ENCODE data around the gene CIC. TPM values are rescaled to one million over a fixed set of nuclear protein-coding genes. Genes with fewer than 3 reads are reported as not detected.

The CIC gene
- total RNA-seq, 2 experiments from 2014 or later, result 84.4 to 92.2 TPM

- peaks cover 10% of the 10 kb centered on the region for H3K4me1 Mint-ChIP-seq
- peaks cover 30% of the 10 kb centered on the region for H3K36me3 Mint-ChIP-seq
- H3K27me3 Mint-ChIP-seq, result no peaks in the 10 kb centered on the region
- DNase-seq, result no peak
- POLR2A ChIA-PET, result interaction anchor here (0.7 to 1.3 kb wide), 3 partner anchors 8 to 441 kb away, joined by 3 read pairs; partner anchors contain the start of gene ZNF526
- H3K4me3 Mint-ChIP-seq, result no peak overlapping the region
- no peak for ATAC-seq (ENCODE audit: low read depth)
- no peaks in the 10 kb centered on the region for H3K9me3 Mint-ChIP-seq
- H3K27ac Mint-ChIP-seq, result no peak overlapping the region
Observed at GRCh38 chr19:42233106-42233505, 35.9 kb upstream of the CIC start.

- DNase-seq (no peak), ATAC-seq (ENCODE audit: low read depth) (no peak)
- Mint-ChIP-seq H3K4me3 (no peak overlapping the region), H3K9me3 (no peaks in the 10 kb centered on the region), H3K27ac (no peak overlapping the region), H3K4me1 (peaks cover 8% of the 10 kb centered on the region), H3K36me3 (peaks cover 30% of the 10 kb centered on the region), H3K27me3 (no peaks in the 10 kb centered on the region)
- POLR2A ChIA-PET, result interaction anchor here (1.1 to 1.4 kb wide), 2 partner anchors 14 to 17 kb away, joined by 3 to 6 read pairs; no protein-coding TSS in a partner anchor
Observed at GRCh38 chr19:42233678-42234292, 35.3 kb upstream of the CIC start.

GRCh38 chr19:42234364-42234763, 34.7 kb upstream of the CIC start:
- H3K27ac Mint-ChIP-seq, result no peak overlapping the region
- no peaks in the 10 kb centered on the region for H3K9me3 Mint-ChIP-seq
- POLR2A ChIA-PET, result interaction anchor here (0.5 to 1.4 kb wide), 3 partner anchors 15 to 87 kb away, joined by 3 to 6 read pairs (median 3); no protein-coding TSS in a partner anchor
- H3K4me3 Mint-ChIP-seq, result no peak overlapping the region
- H3K4me1 Mint-ChIP-seq, result peaks cover 9% of the 10 kb centered on the region
- H3K27me3 Mint-ChIP-seq, result no peaks in the 10 kb centered on the region
- ATAC-seq (ENCODE audit: low read depth) (no peak), DNase-seq (no peak)
- peaks cover 32% of the 10 kb centered on the region for H3K36me3 Mint-ChIP-seq

- Mint-ChIP-seq H3K36me3 (peaks cover 31% of the 10 kb centered on the region), H3K27me3 (no peaks in the 10 kb centered on the region), H3K4me1 (peaks cover 11% of the 10 kb centered on the region), H3K9me3 (no peaks in the 10 kb centered on the region), H3K27ac (no peak overlapping the region), H3K4me3 (no peak overlapping the region)
- no peak for DNase-seq
- ATAC-seq (ENCODE audit: low read depth), result no peak
- POLR2A ChIA-PET, result no interaction called here
Observed at GRCh38 chr19:42235181-42235580, 33.9 kb upstream of the CIC start.

- no peaks in the 10 kb centered on the region for H3K27me3 Mint-ChIP-seq
- ATAC-seq (ENCODE audit: low read depth) (no peak), DNase-seq (no peak)
- no peak overlapping the region for H3K27ac Mint-ChIP-seq
- H3K9me3 Mint-ChIP-seq, result no peaks in the 10 kb centered on the region
- H3K4me1 Mint-ChIP-seq, result peaks cover 26% of the 10 kb centered on the region
- peaks cover 18% of the 10 kb centered on the region for H3K36me3 Mint-ChIP-seq
- POLR2A ChIA-PET, result interaction anchor here (0.6 kb wide), 1 partner anchor 64 kb away, joined by 3 read pairs; no protein-coding TSS in a partner anchor
- no peak overlapping the region for H3K4me3 Mint-ChIP-seq
Observed at GRCh38 chr19:42239544-42240220, 29.4 kb upstream of the CIC start.

- H3K27ac Mint-ChIP-seq, result peak overlapping the region; percentile 85
- peaks cover 35% of the 10 kb centered on the region for H3K4me1 Mint-ChIP-seq
- DNase-seq (no peak), ATAC-seq (ENCODE audit: low read depth) (no peak)
- no peaks in the 10 kb centered on the region for H3K9me3 Mint-ChIP-seq
- POLR2A ChIA-PET, result interaction anchor here (0.7 to 2.1 kb wide), 9 partner anchors 9 to 118 kb away, joined by 3 to 11 read pairs (median 3); partner anchors contain the start of gene ZNF526
- no peaks in the 10 kb centered on the region for H3K27me3 Mint-ChIP-seq
- peaks cover 16% of the 10 kb centered on the region for H3K36me3 Mint-ChIP-seq
- peak overlapping the region; percentile 90 for H3K4me3 Mint-ChIP-seq
Observed at GRCh38 chr19:42241279-42241678, 27.8 kb upstream of the CIC start.

GRCh38 chr19:42242069-42242511, 27.0 kb upstream of the CIC start:
- H3K4me1 Mint-ChIP-seq, result peaks cover 35% of the 10 kb centered on the region
- peaks cover 10% of the 10 kb centered on the region for H3K36me3 Mint-ChIP-seq
- ATAC-seq (ENCODE audit: low read depth) (no peak), DNase-seq (no peak)
- H3K27ac Mint-ChIP-seq, result peak overlapping the region; percentile 85
- H3K9me3 Mint-ChIP-seq, result no peaks in the 10 kb centered on the region
- POLR2A ChIA-PET, result interaction anchor here (0.6 to 6.9 kb wide), 17 partner anchors 9 to 166 kb away, joined by 3 to 73 read pairs (median 4); partner anchors contain the start of genes CIC, POU2F2, ZNF526 and ZNF574
- no peaks in the 10 kb centered on the region for H3K27me3 Mint-ChIP-seq
- H3K4me3 Mint-ChIP-seq, result peak overlapping the region; percentile 90

- peaks cover 35% of the 10 kb centered on the region for H3K4me1 Mint-ChIP-seq
- POLR2A ChIA-PET, result interaction anchor here (0.6 to 6.9 kb wide), 19 partner anchors 8 to 167 kb away, joined by 3 to 73 read pairs (median 5); partner anchors contain the start of genes CIC, POU2F2, ZNF526 and ZNF574
- peaks cover 10% of the 10 kb centered on the region for H3K36me3 Mint-ChIP-seq
- no peaks in the 10 kb centered on the region for H3K27me3 Mint-ChIP-seq
- ATAC-seq (ENCODE audit: low read depth), result peak; percentile 79
- DNase-seq, result peak; percentile 97
- peak within 1 kb of the TSS; percentile 93 for H3K27ac Mint-ChIP-seq
- no peaks in the 10 kb centered on the region for H3K9me3 Mint-ChIP-seq
- peak within 1 kb of the TSS; percentile 93 for H3K4me3 Mint-ChIP-seq
Observed at GRCh38 chr19:42242512-42243409, 26.3 kb upstream of the CIC start, which contains the start of gene GSK3A. Gene GSK3A, minus strand, starts transcription at chr19:42242602. Its CDS starts 137 bp downstream, at chr19:42242465.

- POLR2A ChIA-PET, result interaction anchor here (0.8 to 6.9 kb wide), 9 partner anchors 11 to 44 kb away, joined by 3 to 73 read pairs (median 7); partner anchors contain the start of genes CIC, ERF and ZNF526
- Mint-ChIP-seq H3K4me1 (peaks cover 31% of the 10 kb centered on the region), H3K27ac (peak overlapping the region; percentile 91), H3K4me3 (peak overlapping the region; percentile 93), H3K36me3 (peaks cover 7% of the 10 kb centered on the region), H3K27me3 (no peaks in the 10 kb centered on the region), H3K9me3 (no peaks in the 10 kb centered on the region)
- DNase-seq (peak; percentile 90), ATAC-seq (ENCODE audit: low read depth) (peak; percentile 34)
Observed at GRCh38 chr19:42244347-42245220, 24.5 kb upstream of the CIC start.

GRCh38 chr19:42245231-42245630, 23.8 kb upstream of the CIC start:
- POLR2A ChIA-PET, result interaction anchor here (1.0 to 6.9 kb wide), 6 partner anchors 10 to 45 kb away, joined by 3 to 73 read pairs (median 20); partner anchors contain the start of genes CIC, ERF and ZNF526
- ATAC-seq (ENCODE audit: low read depth), result no peak
- peaks cover 4% of the 10 kb centered on the region for H3K36me3 Mint-ChIP-seq
- H3K9me3 Mint-ChIP-seq, result no peaks in the 10 kb centered on the region
- no peak for DNase-seq
- H3K4me3 Mint-ChIP-seq, result peak overlapping the region; percentile 93
- peaks cover 29% of the 10 kb centered on the region for H3K4me1 Mint-ChIP-seq
- H3K27me3 Mint-ChIP-seq, result no peaks in the 10 kb centered on the region
- peak overlapping the region; percentile 91 for H3K27ac Mint-ChIP-seq

GRCh38 chr19:42246143-42246921, 22.7 kb upstream of the CIC start:
- H3K4me3 Mint-ChIP-seq, result no peak overlapping the region

More at GRCh38 chr19:42246143-42246921, 22.7 kb upstream of the CIC start:
- DNase-seq (no peak), ATAC-seq (ENCODE audit: low read depth) (no peak)
- Mint-ChIP-seq H3K36me3 (peaks cover 3% of the 10 kb centered on the region), H3K9me3 (no peaks in the 10 kb centered on the region), H3K27me3 (no peaks in the 10 kb centered on the region), H3K4me1 (peaks cover 27% of the 10 kb centered on the region), H3K27ac (peak overlapping the region; percentile 71)
- POLR2A ChIA-PET, result interaction anchor here (6.2 to 6.9 kb wide), 3 partner anchors 24 to 46 kb away, joined by 32 to 73 read pairs (median 63); partner anchors contain the start of gene CIC

Measured in activated naive CD8-positive, alpha-beta T cell treated with anti-CD3 and anti-CD28 coated beads, Interleukin-2, amount 10 ng/mL, durations not matched to agents 7 days and 5 days (primary cell).